K562 (cell line): Measurements from ENCODE around the gene SIRPA. TPM values are rescaled to one million over a fixed set of nuclear protein-coding genes. Genes with fewer than 3 reads are reported as not detected.

Experiments used
- ATAC-seq: fragments of 200-7000 bp; cut with Tn5 transposase; 3 replicates; pipeline ENCODE4 v1.9.1; 2020; ENCODE audit warnings: moderate library complexity
- BruUV-seq: library from RNA; stranded (reverse); fragments of 400-500 nt; replicated peaks from 2 replicates; lab custom pipeline; 2021; lab: Mats Ljungman, UMichigan
- CTCF ChIA-PET: fragments of 300-600 bp; formaldehyde crosslinking; extraction: SDS; loops from one replicate; lab custom pipeline; 2021; ENCODE audit warnings: low intra/inter-chr PET ratio; lab: Yijun Ruan, JAX
- POLR2A ChIA-PET: fragments of 300-600, 350-650 bp; sonication (Branson Sonifier 250); formaldehyde crosslinking; extraction: SDS; loops from one replicate; lab custom pipeline; 2021; ENCODE audit warnings: antibody characterized with exemption, inconsistent platforms; lab: Yijun Ruan, JAX
- DNase-seq, 4 experiments: peaks; one replicate each; pipeline versions ENCODE4 v3.0.0 to v3.0.0-alpha.2; 2011 to 2018; ENCODE audit warnings: low spot score in 3 of 4, mixed read lengths in 3 of 4; ENCODE audit errors: extremely low read depth in 1 of 4
- FAIRE-seq: peaks from 2 replicates; lab custom pipeline; 2011; peaks lifted over from hg19 to GRCh38; lab: Jason Lieb, UNC
- H2AFZ ChIP-seq: 2 replicates; pipeline ENCODE4 v1.6.0; 2011; ENCODE audit warnings: low read depth, low read length, control low read depth, inconsistent platforms
- H3K27ac ChIP-seq: fragments of 200-600 bp; 3 replicates; pipeline ENCODE4 v1.8.0; 2011; ENCODE audit warnings: low read depth, mild to moderate bottlenecking, control low read depth, inconsistent platforms, low read length, moderate library complexity, mixed read lengths; ENCODE audit errors: extremely low read depth
- H3K27me3 ChIP-seq, 2 experiments: fragments of 300-600 bp in 1 of 2; 2 replicates in 1 of 2; 3 replicates in 1 of 2; pipeline versions ENCODE4 v1.6.0 to v1.8.0; 2011; ENCODE audit warnings: inconsistent platforms in 2 of 2, low read length in 2 of 2, mild to moderate bottlenecking in 1 of 2, mixed read lengths in 1 of 2, moderate library complexity in 1 of 2; ENCODE audit not compliant: control insufficient read depth in 2 of 2, insufficient read depth in 2 of 2
- H3K36me3 ChIP-seq: fragments of 300-600 bp; 3 replicates; pipeline ENCODE4 v1.8.0; 2011; ENCODE audit warnings: mild to moderate bottlenecking, low read length, inconsistent platforms; ENCODE audit not compliant: control insufficient read depth, insufficient read depth
- H3K4me1 ChIP-seq, 2 experiments: fragments of 200-600 bp in 1 of 2; replicated peaks in 1 of 2; 2 replicates in 1 of 2; 3 replicates in 1 of 2; pipeline versions ENCODE4 v1.5.1 to v1.8.0; 2011; ENCODE audit warnings: inconsistent platforms in 2 of 2, low read length in 2 of 2, mild to moderate bottlenecking in 1 of 2, mixed read lengths in 1 of 2, moderate library complexity in 1 of 2; ENCODE audit not compliant: control insufficient read depth in 2 of 2, insufficient read depth in 2 of 2
- H3K4me2 ChIP-seq: 2 replicates; pipeline ENCODE4 v1.6.1; 2011; ENCODE audit warnings: low read length, control low read depth, inconsistent platforms, mixed read lengths; ENCODE audit not compliant: insufficient read depth
- H3K4me3 ChIP-seq: fragments of 200-600 bp; sonication (generic), shearing (Covaris generic); 2 replicates; pipeline ENCODE4 v1.5.1; 2016; ENCODE audit warnings: control low read depth, inconsistent platforms
- H3K79me2 ChIP-seq: fragments of 200-600 bp; 3 replicates; pipeline ENCODE4 v1.8.0; 2011; ENCODE audit warnings: low read length, inconsistent platforms; ENCODE audit not compliant: control insufficient read depth, insufficient read depth
- H3K9ac ChIP-seq, 2 experiments: 2 replicates each; pipeline versions ENCODE4 v1.6.0 to v1.6.1; 2011; ENCODE audit warnings: low read depth in 2 of 2, low read length in 2 of 2, control low read depth in 1 of 2, inconsistent platforms in 1 of 2, mild to moderate bottlenecking in 1 of 2, mixed read lengths in 1 of 2; ENCODE audit not compliant: insufficient read depth in 1 of 2
- H3K9me1 ChIP-seq: one replicate; pipeline ENCODE4 v1.6.0; 2011; ENCODE audit warnings: inconsistent platforms, mild to moderate bottlenecking, low read length, moderate library complexity; ENCODE audit not compliant: control insufficient read depth, insufficient read depth
- H3K9me3 ChIP-seq: replicated peaks from 2 replicates; pipeline ENCODE4 v1.5.1; 2011; ENCODE audit warnings: low read depth, low read length, inconsistent platforms; ENCODE audit not compliant: control insufficient read depth, insufficient read depth
- H4K20me1 ChIP-seq: replicated peaks from 2 replicates; pipeline ENCODE4 v1.6.1; 2011; ENCODE audit warnings: low read length, inconsistent platforms, mixed read lengths; ENCODE audit not compliant: control insufficient read depth, insufficient read depth
- CBFA2T3 ChIP-seq: fragments of 450-650 bp; IDR thresholded peaks from 2 replicates; pipeline ENCODE4 v1.6.1; 2017
- DDX20 ChIP-seq: fragments of 450-650 bp; IDR thresholded peaks from 2 replicates; pipeline ENCODE4 v1.6.1; 2016; ENCODE audit warnings: missing genetic modification characterization, low read depth, mild to moderate bottlenecking, missing compliant biosample characterization, moderate library complexity
- DNMT1 ChIP-seq: fragments of 450-650 bp; IDR thresholded peaks from 2 replicates; pipeline ENCODE4 v1.6.1; 2016; ENCODE audit warnings: antibody characterized with exemption, mild to moderate bottlenecking
- FOXA3 ChIP-seq, 2 experiments: fragments of 450-650 bp in 1 of 2; sonication (generic) in 1 of 2; formaldehyde crosslinking; IDR thresholded peaks in 1 of 2; conservative IDR thresholded peaks in 1 of 2; 2 replicates each; pipeline versions ENCODE4 v1.4.0 to v1.8.0; 2020 to 2022; ENCODE audit warnings: mild to moderate bottlenecking in 2 of 2, missing genetic modification reagents in 1 of 2
- HDAC2 ChIP-seq: fragments of 450-650 bp; IDR thresholded peaks from 2 replicates; pipeline ENCODE4 v1.6.1; 2016; ENCODE audit warnings: mild to moderate bottlenecking
- HSF4 ChIP-seq: fragments of 250-450 bp; sonication (Bioruptor Pico); IDR thresholded peaks from 2 replicates; pipeline ENCODE4 v2.1.2; 2022; ENCODE audit warnings: mild to moderate bottlenecking, moderate library complexity, borderline replicate concordance
- KLF16 ChIP-seq: IDR thresholded peaks from 2 replicates; pipeline ENCODE4 v1.6.1; 2016; ENCODE audit warnings: antibody characterized with exemption
- NRF1 ChIP-seq, 2 experiments: fragments of 450-650 bp; IDR thresholded peaks in 1 of 2; conservative IDR thresholded peaks in 1 of 2; 2 replicates each; pipeline ENCODE4 v1.6.1; 2014; ENCODE audit warnings: mild to moderate bottlenecking in 2 of 2
- SMAD1 ChIP-seq: fragments of 150-350 bp; IDR thresholded peaks from 2 replicates; pipeline ENCODE4 v1.6.1; 2014; ENCODE audit warnings: low read length, low read depth; ENCODE audit not compliant: partially characterized antibody
- SMAD2 ChIP-seq: fragments of 150-350 bp; IDR thresholded peaks from 2 replicates; pipeline ENCODE4 v1.6.1; 2014; ENCODE audit warnings: low read depth, mild to moderate bottlenecking, low read length
- SPI1 ChIP-seq: IDR thresholded peaks from 2 replicates; pipeline ENCODE4 v1.6.1; 2011; ENCODE audit warnings: low read depth, low read length, control low read depth, borderline replicate concordance
- TAF15 ChIP-seq: fragments of 200-400 bp; formaldehyde crosslinking; IDR thresholded peaks from 2 replicates; pipeline ENCODE4 v1.6.1; 2017; ENCODE audit warnings: mild to moderate bottlenecking, low read depth, low read length, moderate library complexity
- TEAD1 ChIP-seq, 2 experiments: fragments of 450-650 bp in 1 of 2; sonication (generic) in 1 of 2; formaldehyde crosslinking; IDR thresholded peaks; 2 replicates each; pipeline versions ENCODE4 v1.4.0 to v1.8.0; 2020 to 2022; ENCODE audit warnings: mild to moderate bottlenecking in 2 of 2, missing genetic modification reagents in 1 of 2
- ZFP91 ChIP-seq: sonication (generic); formaldehyde crosslinking; IDR thresholded peaks from 2 replicates; pipeline ENCODE4 v1.8.0; 2022; ENCODE audit warnings: mild to moderate bottlenecking, missing genetic modification reagents
- ZNF12 ChIP-seq: sonication (generic); formaldehyde crosslinking; IDR thresholded peaks from 2 replicates; pipeline ENCODE4 v1.4.0; 2020; ENCODE audit warnings: mild to moderate bottlenecking, missing genetic modification reagents
- ZNF146 ChIP-seq: IDR thresholded peaks from one replicate; pipeline ENCODE4 v1.6.1; 2018; ENCODE audit warnings: missing compliant biosample characterization; ENCODE audit not compliant: unreplicated experiment
- ZNF76 ChIP-seq: fragments of 250-450 bp; sonication (Bioruptor Pico); IDR thresholded peaks from 2 replicates; pipeline ENCODE4 v1.4.0; 2020; ENCODE audit warnings: mild to moderate bottlenecking, moderate library complexity, borderline replicate concordance
- WGBS: fragments of 100-300 bp; shearing (Covaris generic); methylation state at CpG from one replicate; pipeline ENCODE4 v1.1.6; 2016; ENCODE audit warnings: low coverage, mixed read lengths; ENCODE audit not compliant: insufficient coverage; ENCODE audit errors: missing lambda C conversion rate; 5-methylcytosine and 5-hydroxymethylcytosine counted together
- in situ Hi-C: fragments of 300-500 bp; cut with MboI; formaldehyde crosslinking; loops from 4 replicates; pipeline ENCODE4 v1.15.0; 2018; ENCODE audit warnings: inconsistent platforms, mixed read lengths
- intact Hi-C: fragments of 100-400 bp; cut with micrococcal nuclease; formaldehyde crosslinking; loops from 2 replicates; pipeline ENCODE4 v1.14.2; 2022
- polyA plus RNA-seq, 8 experiments: library from polyadenylated mRNA; depleted of rRNA in 4 of 8; stranded (reverse) in 5 of 8; unstranded in 3 of 8; fragments of >200 nt; fragmentation: Nextera tagmentation in 2 of 8; fragmentation: Illumina TruSeq in 1 of 8; extraction: Ambion mirVana in 2 of 8; extraction: Trizol in 1 of 8; gene quantifications; 2 replicates each; pipeline versions ENCODE4 v1.2.1 to v1.2.3, GENCODE V29; 2011 to 2014; ENCODE audit warnings: inconsistent platforms in 1 of 8, missing spikeins in 1 of 8
- total RNA-seq, 7 experiments: library from RNA; depleted of rRNA in 6 of 7; stranded (reverse); fragments of >200 nt in 6 of 7; fragmentation: Illumina TruSeq in 2 of 7; extraction: Trizol in 2 of 7; gene quantifications; 2 replicates each; pipeline versions ENCODE4 v1.2.1 to v1.2.3, GENCODE V29; 2011 to 2021; ENCODE audit warnings: low replicate concordance in 1 of 7

SIRPA gene
- total and polyA plus RNA-seq, 9 of the 15 experiments (the other 6 are each of a cell fraction or from before 2014, with no cell fraction given): 0.01 to 0.40 (median 0.11) TPM; not detected in 2

DNA sequence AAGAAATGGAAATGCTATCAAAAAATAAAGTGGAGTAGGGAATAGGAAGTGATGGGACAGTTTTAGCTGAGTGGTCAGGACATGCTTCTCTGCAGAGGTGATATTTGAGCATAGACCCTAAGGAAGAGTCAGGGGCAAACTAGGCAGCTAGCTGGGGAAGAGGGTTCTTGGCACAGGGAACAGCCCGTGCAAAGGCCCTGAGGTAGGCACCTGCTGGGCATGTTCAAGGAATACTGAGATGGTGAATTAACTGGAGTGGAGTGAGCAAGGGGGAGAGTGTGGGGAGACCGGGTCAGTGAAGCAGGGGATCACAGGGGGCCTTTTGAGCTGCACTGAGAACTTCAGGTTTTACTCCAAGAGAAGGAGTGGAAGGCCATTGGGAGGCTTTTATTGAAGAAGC lies 7.5 kb upstream of the SIRPA start:
- no peaks in the 10 kb centered on the region for H3K9me3 ChIP-seq
- H3K27me3 ChIP-seq: peaks cover 0 to 3% of the 10 kb centered on the region in 2 experiments; a peak in 2 of 5 replicates
- no peaks in the 10 kb centered on the region for H3K4me1 ChIP-seq
- DNase-seq: no peak
- no peaks in the 10 kb centered on the region for H3K36me3 ChIP-seq
- 6% methylated on average over 2 of the region's 2 CpGs for WGBS
- H3K27ac ChIP-seq: no peak overlapping the region
- ATAC-seq: no peak
- H3K4me2 ChIP-seq: no peak overlapping the region
- no peaks in the 10 kb centered on the region for H3K9me1 ChIP-seq
- FAIRE-seq: no peak
- POLR2A ChIA-PET: interaction anchor here (0.6 kb wide), 1 partner anchor 346 kb away, joined by 3 read pairs; no protein-coding TSS in a partner anchor
- intact Hi-C loops (no loop called here), in situ Hi-C loops (no loop called here)
- BruUV-seq: no TSS peak
- CTCF ChIA-PET: no interaction called here
- no peak overlapping the region for H3K4me3 ChIP-seq
- TF ChIP-seq SMAD1: no peak
- no peak for TF ChIP-seq FOXA3 (CRISPR knock-in tag; conservative IDR thresholded peaks at IDR 0.05 in 1 of 2, IDR thresholded peaks at IDR 0.05 in 1 of 2)
- TF ChIP-seq ZNF146 (CRISPR knock-in tag): no peak
- TF ChIP-seq DNMT1: no peak
- TF ChIP-seq DDX20: no peak
- TF ChIP-seq HDAC2: no peak
- no peak for TF ChIP-seq TAF15
- TF ChIP-seq CBFA2T3: no peak
- TF ChIP-seq SMAD2: no peak
- TF ChIP-seq ZFP91: no peak
- no peak for TF ChIP-seq HSF4 (CRISPR knock-in tag)
- no peak for TF ChIP-seq ZNF12
- no peak for TF ChIP-seq NRF1 (conservative IDR thresholded peaks at IDR 0.05 in 1 of 2, IDR thresholded peaks at IDR 0.05 in 1 of 2)
- no peak for TF ChIP-seq ZNF76 (CRISPR knock-in tag)
- TF ChIP-seq KLF16: no peak
- TF ChIP-seq SPI1: no peak
- no peak for TF ChIP-seq TEAD1 (CRISPR knock-in tag; IDR thresholded peaks at IDR 0.05)
- TF ChIP-seq, all 486 proteins: peak for 0
- Histone ChIP-seq H3K79me2 (no peaks in the 10 kb centered on the region), H3K9ac (no peak overlapping the region), H4K20me1 (no peaks in the 10 kb centered on the region), H2AFZ (no peak overlapping the region)
